Measurements from ENCODE around the gene LEF1.

DNA sequence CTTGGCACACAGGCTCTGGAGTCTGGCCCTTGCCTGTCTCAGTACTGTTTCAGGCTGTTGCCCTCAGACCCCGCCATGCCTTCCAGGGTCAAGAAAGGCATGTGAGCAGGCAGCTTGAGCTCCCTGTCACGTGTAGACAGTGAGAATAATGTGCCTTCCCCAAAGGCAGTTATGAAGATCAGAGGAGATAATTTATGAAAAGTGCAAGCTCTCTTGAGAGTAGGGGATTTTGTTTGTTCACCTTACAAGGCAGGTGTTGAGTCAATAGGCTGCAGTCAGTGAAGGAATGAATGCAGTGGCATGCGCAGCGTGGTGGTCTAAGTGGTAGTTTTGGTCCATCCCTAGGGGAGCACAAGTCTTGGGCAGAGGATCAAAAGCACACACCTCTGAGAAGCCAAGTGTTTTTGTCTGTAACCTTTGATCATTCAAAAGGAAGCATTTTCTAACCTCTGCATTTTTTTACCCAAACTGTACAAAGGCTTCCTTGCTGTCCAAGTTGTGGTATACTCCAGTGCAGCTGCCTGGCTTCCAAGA lies 164.7 kb downstream of the LEF1 start:
- TF ChIP-seq POLR2A (IDR thresholded peaks at IDR 0.05) = no peak
- TF ChIP-seq, protein P1, sequence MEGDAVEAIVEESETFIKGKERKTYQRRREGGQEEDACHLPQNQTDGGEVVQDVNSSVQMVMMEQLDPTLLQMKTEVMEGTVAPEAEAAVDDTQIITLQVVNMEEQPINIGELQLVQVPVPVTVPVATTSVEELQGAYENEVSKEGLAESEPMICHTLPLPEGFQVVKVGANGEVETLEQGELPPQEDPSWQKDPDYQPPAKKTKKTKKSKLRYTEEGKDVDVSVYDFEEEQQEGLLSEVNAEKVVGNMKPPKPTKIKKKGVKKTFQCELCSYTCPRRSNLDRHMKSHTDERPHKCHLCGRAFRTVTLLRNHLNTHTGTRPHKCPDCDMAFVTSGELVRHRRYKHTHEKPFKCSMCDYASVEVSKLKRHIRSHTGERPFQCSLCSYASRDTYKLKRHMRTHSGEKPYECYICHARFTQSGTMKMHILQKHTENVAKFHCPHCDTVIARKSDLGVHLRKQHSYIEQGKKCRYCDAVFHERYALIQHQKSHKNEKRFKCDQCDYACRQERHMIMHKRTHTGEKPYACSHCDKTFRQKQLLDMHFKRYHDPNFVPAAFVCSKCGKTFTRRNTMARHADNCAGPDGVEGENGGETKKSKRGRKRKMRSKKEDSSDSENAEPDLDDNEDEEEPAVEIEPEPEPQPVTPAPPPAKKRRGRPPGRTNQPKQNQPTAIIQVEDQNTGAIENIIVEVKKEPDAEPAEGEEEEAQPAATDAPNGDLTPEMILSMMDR (IDR thresholded peaks at IDR 0.05) = no peak

All from prostate gland (tissue), 2 donors.